ENCODE measurements around the gene RMND1. TPM values are rescaled to one million over a fixed set of nuclear protein-coding genes. Genes with fewer than 3 reads are reported as not detected.

Gene RMND1
- total RNA-seq, 1 experiment from 2014 or later, result 22.6 TPM

DNA sequence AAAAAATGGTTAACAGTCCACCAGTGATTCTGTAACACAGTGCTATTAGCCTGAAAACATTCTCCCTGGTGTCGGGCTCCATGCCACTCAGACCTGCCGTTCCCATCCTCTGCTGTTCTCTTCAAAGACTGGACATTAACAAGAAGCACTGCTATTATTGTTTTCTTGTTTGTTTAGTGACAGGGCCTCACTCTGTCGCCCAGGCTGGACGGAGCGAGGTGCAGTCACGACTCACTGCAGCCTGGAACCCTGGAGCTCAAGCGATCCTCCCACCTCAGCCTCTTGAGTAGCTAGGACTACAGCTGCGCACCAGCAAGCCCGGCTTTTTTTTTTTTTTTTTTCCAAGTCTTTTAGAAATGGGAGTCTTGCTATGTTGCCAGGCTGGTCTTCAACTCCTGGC lies 9.6 kb downstream of the RMND1 start:
- DNase-seq, result no peak
- H3K27me3 ChIP-seq (ENCODE audit: control insufficient read depth, insufficient read depth, low read length), result no peaks in the 10 kb centered on the region
- H3K36me3 ChIP-seq (replicated peaks; ENCODE audit: control insufficient read depth, insufficient read depth, low read length), result peaks cover 3% of the 10 kb centered on the region
- no peak overlapping the region for H3K4me3 ChIP-seq (ENCODE audit: insufficient read depth, low read depth, low read length)

DNA sequence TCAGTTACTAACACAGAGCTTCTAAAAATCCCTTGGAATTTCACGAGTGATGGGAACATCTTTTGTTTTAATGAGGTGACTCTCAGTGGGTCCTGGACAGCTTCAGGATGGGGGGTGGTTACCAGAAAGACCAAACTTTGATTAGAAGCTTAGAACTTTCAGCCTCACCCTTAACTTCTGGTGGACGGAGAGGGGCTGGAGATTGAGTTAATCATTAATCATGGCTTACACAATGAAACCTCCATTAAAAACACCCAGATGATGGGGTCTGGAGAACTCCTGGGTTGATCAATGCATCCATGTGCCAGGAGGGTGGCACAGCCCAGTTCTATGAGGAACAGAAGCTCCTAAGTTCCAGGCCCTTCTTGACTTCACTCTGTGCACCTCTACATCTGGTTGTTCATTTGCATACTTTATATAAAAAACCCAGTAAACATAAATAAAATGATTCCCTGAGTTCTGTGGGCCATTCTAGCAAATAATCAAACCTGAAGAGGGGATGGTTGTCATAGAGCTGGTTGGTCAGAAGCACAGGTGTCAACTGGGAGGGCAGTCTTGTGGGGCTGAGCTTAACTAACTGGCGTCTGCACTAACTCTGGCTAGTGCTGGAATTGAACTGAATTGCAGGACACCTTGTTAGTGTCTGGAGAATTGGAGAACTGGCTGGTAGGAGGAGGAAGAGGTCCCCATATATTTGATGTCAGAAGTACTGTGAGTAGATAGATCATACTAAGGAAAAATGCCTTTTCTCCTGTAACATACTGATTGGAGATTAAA lies 10.3 kb downstream of the RMND1 start:
- Histone ChIP-seq H3K36me3 (replicated peaks; ENCODE audit: control insufficient read depth, insufficient read depth, low read length) (peaks cover 3% of the 10 kb centered on the region), H3K4me3 (ENCODE audit: insufficient read depth, low read depth, low read length) (no peak overlapping the region), H3K27me3 (ENCODE audit: control insufficient read depth, insufficient read depth, low read length) (no peaks in the 10 kb centered on the region)
- DNase-seq, result no peak

DNA sequence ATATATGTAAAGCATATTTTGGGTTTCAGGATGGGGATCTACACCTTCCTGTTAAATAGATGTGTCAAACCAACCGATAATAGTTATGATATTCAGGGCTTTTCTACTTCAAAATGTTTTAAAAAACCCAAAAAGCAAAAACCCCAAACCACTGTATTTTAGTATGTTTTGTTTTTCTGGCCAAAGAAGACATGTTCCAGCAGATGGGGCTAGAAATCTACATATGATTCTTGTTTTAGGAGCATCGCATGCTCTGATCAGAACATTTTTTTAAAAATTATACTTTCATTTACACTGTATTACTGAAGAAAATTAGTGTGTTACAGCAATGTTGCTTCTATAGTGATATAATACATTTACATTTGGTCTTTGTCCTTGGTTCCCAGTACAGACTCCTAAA lies 11.0 kb downstream of the RMND1 start:
- Histone ChIP-seq H3K4me3 (ENCODE audit: insufficient read depth, low read depth, low read length) (no peak overlapping the region), H3K36me3 (replicated peaks; ENCODE audit: control insufficient read depth, insufficient read depth, low read length) (peaks cover 3% of the 10 kb centered on the region), H3K27me3 (ENCODE audit: control insufficient read depth, insufficient read depth, low read length) (no peaks in the 10 kb centered on the region)
- DNase-seq, result no peak

DNA sequence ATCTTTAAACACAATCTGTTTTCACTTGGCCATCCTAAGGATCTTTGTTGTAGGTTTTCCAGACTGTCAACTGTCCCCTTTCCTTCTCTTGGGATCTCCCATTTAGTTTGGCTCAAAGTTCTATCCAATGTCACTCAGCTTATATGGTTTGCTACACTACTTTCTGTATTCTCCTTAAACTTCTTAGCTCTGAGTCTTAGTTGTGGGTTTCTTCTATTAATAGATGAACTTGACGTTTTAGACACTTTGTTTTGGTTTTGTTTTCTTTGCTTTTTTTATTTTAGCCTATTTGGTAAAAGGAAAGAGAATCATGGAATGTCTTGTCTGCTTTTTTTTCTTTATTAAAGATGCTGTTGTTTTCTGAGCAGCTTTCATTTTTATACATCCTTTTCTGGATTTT lies 11.4 kb downstream of the RMND1 start:
- DNase-seq, result no peak
- peaks cover 3% of the 10 kb centered on the region for H3K36me3 ChIP-seq (replicated peaks; ENCODE audit: control insufficient read depth, insufficient read depth, low read length)

DNA sequence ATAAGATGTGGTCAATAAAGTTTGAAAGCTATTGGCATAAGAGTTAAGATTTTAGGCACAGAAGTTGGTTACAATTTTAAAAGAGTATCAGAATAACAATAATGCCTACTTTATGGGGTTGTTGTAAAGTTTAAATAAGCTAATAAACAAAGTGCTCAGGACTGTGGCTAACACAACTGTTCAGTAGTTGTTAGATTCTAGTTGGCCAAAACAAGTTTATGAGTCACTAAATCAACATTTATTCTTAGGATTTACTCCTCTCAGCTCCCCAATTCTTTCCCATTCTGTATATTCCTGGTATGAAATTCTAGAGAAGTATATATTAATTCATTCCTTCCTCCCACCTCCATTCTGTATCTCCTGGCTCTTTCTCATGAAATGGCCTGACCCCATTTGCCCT lies 14.5 kb downstream of the RMND1 start:
- no peaks in the 10 kb centered on the region for H3K27me3 ChIP-seq (ENCODE audit: control insufficient read depth, insufficient read depth, low read length)
- no peak overlapping the region for H3K4me3 ChIP-seq (ENCODE audit: insufficient read depth, low read depth, low read length)
- DNase-seq, result no peak
- no peaks in the 10 kb centered on the region; the same call in 1 of the 2 replicates for H3K36me3 ChIP-seq (replicated peaks; ENCODE audit: control insufficient read depth, insufficient read depth, low read length)

More for the DNA sequence above, 11.4 kb downstream of the RMND1 start:
- H3K4me3 ChIP-seq (ENCODE audit: insufficient read depth, low read depth, low read length), result no peak overlapping the region
- no peaks in the 10 kb centered on the region for H3K27me3 ChIP-seq (ENCODE audit: control insufficient read depth, insufficient read depth, low read length)

DNA sequence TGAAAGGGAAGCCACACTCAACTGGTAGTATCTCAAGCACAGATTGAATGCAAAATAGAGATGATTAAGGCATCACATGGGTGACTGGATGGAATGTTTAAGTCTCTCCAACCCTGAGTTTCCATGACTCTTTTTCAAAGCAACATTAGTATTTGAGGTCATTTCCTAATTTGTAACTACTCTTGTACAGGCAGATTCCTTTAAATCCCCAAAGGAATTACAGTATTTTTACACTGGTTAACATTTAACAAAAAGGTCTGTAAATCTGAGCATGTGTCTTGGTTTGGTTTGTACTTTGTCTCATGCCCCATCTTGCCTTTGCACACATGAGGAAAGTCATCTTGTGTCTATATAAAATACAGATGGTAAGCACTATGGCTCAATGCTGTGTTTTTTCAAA lies 15.1 kb downstream of the RMND1 start:
- H3K27me3 ChIP-seq (ENCODE audit: control insufficient read depth, insufficient read depth, low read length), result no peaks in the 10 kb centered on the region
- no peaks in the 10 kb centered on the region; the same call in 1 of the 2 replicates for H3K36me3 ChIP-seq (replicated peaks; ENCODE audit: control insufficient read depth, insufficient read depth, low read length)
- H3K4me3 ChIP-seq (ENCODE audit: insufficient read depth, low read depth, low read length), result no peak overlapping the region
- DNase-seq, result no peak

DNA sequence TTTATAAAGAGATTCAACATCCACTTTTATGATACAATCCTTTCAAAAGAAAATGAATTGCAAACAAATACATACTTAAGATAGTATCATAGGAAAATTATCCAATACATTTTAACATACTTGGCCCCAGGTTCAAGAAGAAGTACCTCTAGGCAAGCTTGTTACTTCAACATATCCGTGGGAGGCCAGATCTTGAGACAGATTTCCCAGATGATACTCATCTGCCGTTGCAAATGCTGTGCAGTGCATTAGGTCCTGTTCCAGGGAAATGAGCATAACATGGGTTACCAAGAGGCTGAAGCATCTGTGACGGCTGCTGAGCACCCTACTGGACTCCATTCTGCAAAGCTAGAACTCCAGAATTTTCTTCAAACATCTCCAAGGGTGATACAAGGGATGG lies 15.6 kb downstream of the RMND1 start:
- Histone ChIP-seq H3K27me3 (ENCODE audit: control insufficient read depth, insufficient read depth, low read length) (no peaks in the 10 kb centered on the region), H3K36me3 (replicated peaks; ENCODE audit: control insufficient read depth, insufficient read depth, low read length) (no peaks in the 10 kb centered on the region; the same call in 1 of the 2 replicates), H3K4me3 (ENCODE audit: insufficient read depth, low read depth, low read length) (no peak overlapping the region)
- no peak for DNase-seq

DNA sequence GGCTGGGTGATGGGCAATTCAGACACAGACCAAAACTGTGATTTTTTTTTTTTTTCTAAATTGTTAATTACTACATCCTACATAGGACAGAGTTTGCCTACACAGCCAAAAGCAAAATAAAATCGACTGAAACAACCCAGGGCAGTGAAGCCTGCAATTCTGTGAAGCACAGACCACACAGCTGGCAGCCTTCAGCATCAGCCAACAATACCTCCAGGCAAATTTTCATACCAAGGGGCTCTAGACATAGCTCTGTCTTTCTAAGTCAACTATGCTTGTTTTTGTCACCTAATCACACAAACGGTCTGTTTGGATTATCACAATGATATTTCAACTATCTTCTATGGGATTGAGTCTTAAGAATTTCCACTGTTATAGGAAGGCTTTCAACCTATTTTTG lies 17.6 kb downstream of the RMND1 start:
- H3K36me3 ChIP-seq (replicated peaks; ENCODE audit: control insufficient read depth, insufficient read depth, low read length), result peaks cover 8% of the 10 kb centered on the region
- H3K27me3 ChIP-seq (ENCODE audit: control insufficient read depth, insufficient read depth, low read length), result no peaks in the 10 kb centered on the region
- no peak for DNase-seq
- no peak overlapping the region for H3K4me3 ChIP-seq (ENCODE audit: insufficient read depth, low read depth, low read length)

DNA sequence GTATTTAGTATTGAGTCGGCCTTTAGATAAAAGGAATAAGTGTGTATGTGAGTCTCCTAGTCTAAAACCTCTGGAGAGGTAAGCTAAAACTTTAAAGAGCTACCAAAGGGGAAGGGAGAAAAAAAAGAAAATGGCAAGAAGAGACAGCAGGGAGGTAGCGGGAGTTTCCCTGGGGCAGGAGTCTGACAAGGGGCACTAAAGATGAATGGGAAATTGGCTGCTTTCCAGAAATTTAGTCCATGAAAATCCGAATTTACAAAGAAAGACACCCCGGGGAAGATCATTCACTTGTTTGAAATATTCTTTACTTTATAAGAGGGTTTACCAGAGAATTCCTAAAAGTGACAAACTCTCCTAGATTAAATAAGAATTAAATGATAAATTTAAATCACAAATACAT lies 19.3 kb downstream of the RMND1 start:
- Histone ChIP-seq H3K27me3 (ENCODE audit: control insufficient read depth, insufficient read depth, low read length) (no peaks in the 10 kb centered on the region), H3K36me3 (replicated peaks; ENCODE audit: control insufficient read depth, insufficient read depth, low read length) (peaks cover 9% of the 10 kb centered on the region), H3K4me3 (ENCODE audit: insufficient read depth, low read depth, low read length) (no peak overlapping the region)
- DNase-seq, result no peak

DNA sequence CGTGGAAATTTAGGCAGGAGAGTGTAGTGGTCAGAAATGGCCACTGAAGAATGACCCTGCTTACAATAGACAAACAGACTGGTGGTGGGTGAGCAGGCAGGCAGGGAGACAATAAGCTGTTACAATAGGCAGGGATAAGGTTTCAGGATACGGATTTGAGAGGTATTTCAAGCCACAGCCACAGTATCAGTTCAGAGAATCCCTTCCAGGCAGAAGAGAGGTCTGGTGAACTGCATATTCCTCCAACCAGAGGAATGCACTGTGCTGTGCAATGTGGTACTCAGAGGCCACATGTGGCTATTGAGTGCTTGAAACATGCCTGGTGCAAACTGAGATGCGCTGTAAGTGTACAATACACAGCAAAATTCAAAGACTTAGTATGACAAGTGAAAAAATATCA lies 20.6 kb downstream of the RMND1 start:
- H3K27me3 ChIP-seq (ENCODE audit: control insufficient read depth, insufficient read depth, low read length), result no peaks in the 10 kb centered on the region
- H3K36me3 ChIP-seq (replicated peaks; ENCODE audit: control insufficient read depth, insufficient read depth, low read length), result peaks cover 9% of the 10 kb centered on the region
- no peak overlapping the region for H3K4me3 ChIP-seq (ENCODE audit: insufficient read depth, low read depth, low read length)
- DNase-seq, result no peak

DNA sequence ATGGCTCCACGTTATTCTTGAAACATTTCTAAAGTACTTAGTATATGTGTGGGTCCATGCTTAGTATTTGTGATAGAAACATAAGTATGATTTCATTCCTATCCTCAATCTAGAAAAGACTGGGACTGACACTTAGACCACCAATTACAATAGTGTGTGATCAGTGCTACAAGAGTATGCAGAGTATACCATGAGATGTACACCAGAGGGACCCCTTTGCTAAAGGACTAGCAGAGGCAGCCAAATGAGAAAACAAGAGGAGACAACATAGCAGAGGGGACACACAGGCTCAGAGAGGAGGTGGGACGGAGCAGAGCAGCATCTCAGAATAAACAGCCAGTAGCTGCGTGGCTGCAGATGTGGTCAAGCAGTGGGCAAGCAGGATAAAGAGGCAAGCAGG lies 21.0 kb downstream of the RMND1 start:
- DNase-seq, result no peak
- H3K36me3 ChIP-seq (replicated peaks; ENCODE audit: control insufficient read depth, insufficient read depth, low read length), result peaks cover 9% of the 10 kb centered on the region
- no peak overlapping the region for H3K4me3 ChIP-seq (ENCODE audit: insufficient read depth, low read depth, low read length)
- no peaks in the 10 kb centered on the region for H3K27me3 ChIP-seq (ENCODE audit: control insufficient read depth, insufficient read depth, low read length)

DNA sequence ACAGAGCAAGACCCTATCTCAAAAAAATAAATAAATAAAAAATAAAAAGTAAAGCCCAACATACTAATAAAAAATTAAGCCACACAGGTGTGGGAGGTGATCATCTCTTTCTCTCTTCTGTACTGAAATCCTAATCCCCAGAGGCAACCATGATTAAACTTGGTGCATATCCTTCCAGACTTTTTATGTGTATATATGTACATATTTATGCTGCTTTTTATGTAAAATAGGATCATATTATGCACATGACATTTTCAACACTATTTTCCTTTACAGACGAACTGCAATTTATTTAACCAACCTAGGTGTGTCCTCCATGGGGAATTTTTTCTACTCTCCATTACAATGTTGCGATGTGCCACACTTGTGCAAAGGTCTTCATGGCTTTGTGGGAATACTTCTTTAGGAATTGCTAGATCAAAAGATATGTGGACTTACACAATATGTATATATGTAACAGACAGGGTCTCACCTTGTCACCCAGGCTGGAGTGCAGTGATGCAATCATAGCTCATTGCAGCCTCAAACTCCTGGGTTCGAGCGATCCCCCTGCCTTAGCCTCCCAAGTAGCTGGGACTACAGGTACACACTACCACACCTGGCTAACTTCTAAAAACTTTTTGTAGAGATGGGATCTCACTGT lies 23.7 kb downstream of the RMND1 start:
- Histone ChIP-seq H3K27me3 (ENCODE audit: control insufficient read depth, insufficient read depth, low read length) (no peaks in the 10 kb centered on the region), H3K4me3 (ENCODE audit: insufficient read depth, low read depth, low read length) (no peak overlapping the region), H3K36me3 (replicated peaks; ENCODE audit: control insufficient read depth, insufficient read depth, low read length) (peaks cover 14% of the 10 kb centered on the region)
- DNase-seq, result no peak

DNA sequence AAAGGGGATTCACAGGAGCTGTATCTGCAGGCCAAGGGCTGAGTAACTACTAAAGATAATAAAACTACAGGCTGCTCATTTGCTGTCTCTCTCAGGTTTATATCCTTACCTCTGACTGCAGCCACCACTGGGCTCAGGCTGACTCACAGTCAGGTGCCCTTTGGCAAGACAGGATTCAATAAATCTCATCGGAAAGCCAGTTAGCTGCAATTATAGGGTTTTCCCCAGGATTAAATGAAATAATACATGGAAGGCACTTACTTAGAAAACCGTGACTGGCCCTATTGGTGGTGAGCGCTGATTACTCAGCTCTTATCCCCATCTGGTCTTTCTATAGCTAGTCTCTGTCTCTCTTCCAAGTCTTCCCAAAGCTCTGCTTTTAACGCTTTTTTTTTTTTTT lies 26.4 kb downstream of the RMND1 start:
- no peaks in the 10 kb centered on the region for H3K27me3 ChIP-seq (ENCODE audit: control insufficient read depth, insufficient read depth, low read length)
- peaks cover 13% of the 10 kb centered on the region for H3K36me3 ChIP-seq (replicated peaks; ENCODE audit: control insufficient read depth, insufficient read depth, low read length)
- H3K4me3 ChIP-seq (ENCODE audit: insufficient read depth, low read depth, low read length), result no peak overlapping the region
- DNase-seq, result no peak

DNA sequence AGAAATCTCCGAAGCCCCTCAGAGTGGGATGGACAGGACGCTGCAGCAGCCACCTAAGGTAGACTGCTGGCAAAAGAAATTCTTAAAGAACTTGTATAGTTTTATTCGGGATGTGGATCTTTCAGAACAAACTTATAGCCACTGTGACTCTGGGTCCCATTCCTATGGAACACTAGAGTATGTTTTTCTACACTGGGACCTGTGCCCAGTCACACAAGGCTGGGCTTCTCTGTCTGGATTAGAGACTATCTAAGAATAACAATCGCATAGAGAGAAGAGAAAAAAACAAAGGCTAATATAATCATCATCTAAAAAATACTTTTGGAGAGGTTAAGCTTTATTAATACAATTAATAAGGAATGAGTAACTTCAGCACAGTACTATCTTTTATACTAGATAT lies 28.9 kb downstream of the RMND1 start:
- H3K27me3 ChIP-seq (ENCODE audit: control insufficient read depth, insufficient read depth, low read length), result no peaks in the 10 kb centered on the region
- DNase-seq, result no peak
- H3K36me3 ChIP-seq (replicated peaks; ENCODE audit: control insufficient read depth, insufficient read depth, low read length), result peaks cover 9% of the 10 kb centered on the region
- H3K4me3 ChIP-seq (ENCODE audit: insufficient read depth, low read depth, low read length), result no peak overlapping the region

DNA sequence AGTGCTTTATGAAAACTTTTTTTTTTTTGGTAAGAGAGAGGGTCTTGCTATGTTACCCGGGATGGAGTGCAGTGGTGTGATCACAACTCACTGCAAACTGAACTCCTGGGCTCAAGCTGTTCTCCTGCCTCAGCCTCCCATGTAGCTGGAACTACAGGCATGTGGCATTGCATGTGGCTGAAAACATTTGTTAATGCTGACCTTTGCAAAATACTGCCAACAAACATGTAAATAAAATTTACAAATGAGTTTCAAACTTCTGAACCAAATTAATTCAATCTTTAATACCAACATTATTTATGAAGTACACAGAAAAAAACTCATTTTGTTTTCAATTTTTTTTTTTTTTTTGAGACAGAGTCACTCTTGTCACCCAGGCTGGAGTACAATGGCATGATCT lies 34.4 kb downstream of the RMND1 start:
- DNase-seq, result no peak
- H3K27me3 ChIP-seq (ENCODE audit: control insufficient read depth, insufficient read depth, low read length), result no peaks in the 10 kb centered on the region
- H3K36me3 ChIP-seq (replicated peaks; ENCODE audit: control insufficient read depth, insufficient read depth, low read length), result peaks cover 13% of the 10 kb centered on the region
- H3K4me3 ChIP-seq (ENCODE audit: insufficient read depth, low read depth, low read length), result no peak overlapping the region
